Posterior vena cava (tissue), 2 donors: ENCODE data around the gene THOC1. TPM values are rescaled to one million over a fixed set of nuclear protein-coding genes. Genes with fewer than 3 reads are reported as not detected.

Experiments
- DNase-seq: peaks from one replicate; pipeline ENCODE4 v3.0.0-alpha.2; 2020; ENCODE audit warnings: low spot score
- intact Hi-C, 2 donors: fragments of 100-400 bp; cut with DNase I; formaldehyde crosslinking; loops; one replicate each; pipeline versions ENCODE4 v1.14.1 to v1.14.2; 2022 to 2023
- total RNA-seq, 2 donors: library from RNA; stranded (reverse); fragmentation: NEBNext Ultra II Directional; extraction: Animal tissue kit (Norgen Biotek cat#: 25700); gene quantifications; one replicate each; pipeline ENCODE4 v1.2.1, GENCODE V29; 2021
- donor health status: DM: yes; HTN: yes; CAD: no.
- donor health status: DM: yes; HTN: yes; CAD: no.

Gene THOC1
- total RNA-seq, 2 donors from 2014 or later, result 25.9 to 26.4 TPM

DNA sequence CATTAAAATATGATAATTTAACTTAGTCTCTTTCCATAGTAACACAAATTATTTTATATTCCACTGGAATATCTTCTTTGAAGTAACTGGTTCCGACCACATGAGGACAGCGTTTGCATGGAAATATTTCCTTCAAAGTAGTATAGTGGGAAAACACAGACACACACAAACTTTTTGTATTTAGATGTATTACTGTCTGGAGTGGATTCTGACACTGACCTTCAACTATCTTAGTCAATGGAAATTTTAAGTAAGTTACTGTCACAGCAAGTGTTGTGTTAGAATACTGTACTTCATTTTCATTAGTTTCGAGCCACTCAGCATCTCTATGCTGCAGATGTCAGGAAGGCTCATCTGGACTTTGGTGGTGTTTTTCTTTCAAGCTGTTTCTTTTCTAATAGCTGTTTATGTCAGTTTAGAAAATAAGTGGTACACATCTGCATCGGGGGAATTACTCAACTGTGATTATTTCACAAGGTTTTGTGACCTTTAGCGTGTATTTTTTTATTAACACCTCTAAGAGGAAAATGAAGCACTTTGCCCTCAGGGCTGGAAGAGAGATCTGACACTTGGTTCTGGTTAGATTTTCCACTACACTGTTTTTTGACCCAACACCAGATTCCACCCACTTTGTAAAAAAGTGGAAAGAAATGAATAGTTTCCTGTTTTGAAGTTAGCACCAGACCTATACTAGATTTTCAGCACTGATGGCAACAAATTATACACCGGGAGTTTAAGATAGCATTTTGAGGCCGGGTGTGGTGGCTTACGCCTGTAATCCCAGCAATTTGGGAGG lies 18.9 kb upstream of the THOC1 start:
- DNase-seq, result no peak
- intact Hi-C loops, result loop anchor here in 1 of 2 donors (10.0 kb wide), 1 partner anchor 328 kb away; no protein-coding TSS in a partner anchor

DNA sequence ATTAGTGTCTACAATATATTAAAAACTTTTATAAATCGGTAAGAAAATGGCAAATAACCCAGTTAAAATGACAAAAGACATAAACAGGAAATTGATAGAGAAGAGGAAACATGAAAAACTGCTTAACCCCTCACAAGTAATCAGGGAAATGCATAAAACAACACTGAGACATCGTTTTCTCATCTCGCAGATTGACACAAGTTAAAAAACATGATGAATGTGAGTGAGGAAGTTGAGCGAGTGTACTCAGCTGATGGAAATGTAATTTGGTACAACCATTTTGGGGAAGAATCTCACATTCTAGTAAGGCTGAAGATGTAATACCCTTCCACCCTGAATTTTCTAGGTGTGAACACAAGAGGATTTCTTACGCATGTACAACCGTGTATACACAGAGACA lies 18.0 kb upstream of the THOC1 start:
- no peak for DNase-seq
- intact Hi-C loops, result loop anchor here in 1 of 2 donors (10.0 kb wide), 1 partner anchor 329 kb away; no protein-coding TSS in a partner anchor

DNA sequence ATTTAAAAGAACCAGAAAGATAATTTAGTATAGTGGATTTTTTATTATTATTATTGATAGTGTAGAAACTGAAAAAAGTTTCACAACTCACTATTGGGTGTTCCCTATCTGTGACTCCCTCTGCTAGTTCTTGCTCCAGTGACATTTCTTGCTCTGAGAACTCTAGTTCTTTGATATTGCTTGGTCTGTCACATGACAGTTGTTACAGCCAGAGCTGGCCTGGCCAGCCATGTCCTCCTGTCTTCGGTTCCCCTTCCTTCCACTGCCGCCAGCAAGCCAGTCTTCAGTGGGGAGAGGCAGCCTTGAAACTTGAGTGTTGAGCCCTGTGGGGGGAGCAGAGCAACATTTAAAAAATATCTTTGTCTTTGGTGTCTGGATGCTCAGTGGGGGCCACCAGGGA lies 7.6 kb upstream of the THOC1 start:
- no peak for DNase-seq
- intact Hi-C loops, result no loop called here

DNA sequence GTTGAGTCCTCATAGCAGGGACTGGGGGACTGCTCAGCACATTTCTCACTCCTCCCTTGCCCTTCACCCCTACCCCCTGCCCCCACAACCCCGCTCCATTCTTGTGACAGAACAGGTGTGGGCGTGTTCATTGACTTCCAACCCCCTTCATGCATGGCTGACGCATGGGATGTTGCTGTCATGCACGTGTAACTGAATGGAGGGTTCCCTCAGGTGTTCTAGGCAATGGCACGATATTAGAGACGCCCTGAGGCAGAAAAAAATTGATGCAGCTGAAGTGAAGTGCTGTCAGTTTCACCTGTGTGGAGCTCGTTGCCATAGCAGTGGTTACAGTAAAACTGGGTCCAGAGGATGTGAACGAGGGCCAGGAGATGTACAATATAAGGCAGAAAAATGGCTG lies 6.5 kb upstream of the THOC1 start:
- intact Hi-C loops, result no loop called here
- no peak for DNase-seq

DNA sequence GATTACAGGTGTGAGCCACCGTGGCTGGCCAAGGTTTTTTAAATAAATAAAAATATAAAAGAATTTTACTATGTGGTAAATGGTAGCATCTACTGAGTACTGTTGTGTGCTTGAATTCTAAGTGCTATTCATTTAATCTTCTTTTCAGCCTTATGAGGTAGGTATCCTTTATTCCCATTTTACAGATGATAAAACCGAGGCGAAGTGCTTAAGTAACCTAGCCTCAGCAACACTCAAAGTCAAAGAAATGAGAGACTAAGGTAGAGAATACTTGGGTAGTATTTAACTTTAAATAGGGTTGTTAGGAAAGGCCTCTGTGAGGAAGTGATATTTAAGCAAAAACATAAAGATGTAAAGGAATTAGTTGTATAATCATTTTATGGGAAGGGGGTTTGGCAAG lies 5.7 kb upstream of the THOC1 start:
- intact Hi-C loops, result no loop called here
- no peak for DNase-seq

DNA sequence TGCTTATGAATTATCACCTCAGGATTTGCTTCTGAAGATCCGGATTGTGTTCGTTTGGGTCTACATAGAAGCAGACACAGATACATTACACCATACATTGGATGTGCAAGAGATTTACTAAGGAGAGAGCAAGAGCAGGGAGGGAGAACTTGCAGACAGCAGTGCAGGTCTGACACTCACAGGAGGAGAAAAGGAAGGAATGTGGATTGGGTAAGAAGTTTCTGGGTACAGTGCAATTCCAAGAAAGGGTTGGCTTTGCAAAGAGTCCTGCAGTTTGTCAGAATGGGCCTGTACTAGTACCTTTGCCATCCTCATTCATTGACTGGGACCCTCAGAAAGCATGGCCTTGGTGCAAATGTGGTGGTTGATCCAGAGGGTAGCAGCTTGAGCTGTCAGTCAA lies 4.8 kb upstream of the THOC1 start:
- intact Hi-C loops, result no loop called here
- DNase-seq, result no peak

DNA sequence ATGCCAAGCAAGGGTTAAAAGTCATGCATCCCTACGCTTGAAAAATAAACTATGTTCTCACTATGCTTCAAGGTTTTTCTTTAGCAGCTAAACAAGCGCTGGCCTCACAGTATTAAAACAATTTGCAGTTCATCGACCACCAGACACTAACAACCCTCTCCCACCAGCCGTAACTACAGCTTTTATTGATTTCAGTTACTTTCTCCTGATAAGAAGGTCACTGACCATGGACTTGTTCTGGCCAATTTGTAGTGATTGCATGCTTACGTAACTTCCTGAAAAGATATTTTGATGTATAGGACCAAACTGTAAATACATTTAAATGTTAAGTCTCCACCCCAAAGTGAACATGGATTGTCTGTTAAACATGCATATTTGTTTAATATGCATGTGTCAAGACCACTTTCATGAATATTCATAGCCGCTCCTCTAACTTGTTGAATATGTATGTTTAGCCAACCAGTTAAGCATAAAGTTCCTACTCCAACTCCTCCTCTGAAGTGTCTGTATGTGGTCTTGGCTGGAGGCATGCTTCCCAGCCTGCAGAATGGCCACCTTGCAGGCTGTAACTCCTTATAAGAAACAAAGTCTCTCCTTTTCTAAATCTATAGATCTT lies 1.7 kb upstream of the THOC1 start:
- DNase-seq, result no peak
- intact Hi-C loops, result no loop called here

DNA sequence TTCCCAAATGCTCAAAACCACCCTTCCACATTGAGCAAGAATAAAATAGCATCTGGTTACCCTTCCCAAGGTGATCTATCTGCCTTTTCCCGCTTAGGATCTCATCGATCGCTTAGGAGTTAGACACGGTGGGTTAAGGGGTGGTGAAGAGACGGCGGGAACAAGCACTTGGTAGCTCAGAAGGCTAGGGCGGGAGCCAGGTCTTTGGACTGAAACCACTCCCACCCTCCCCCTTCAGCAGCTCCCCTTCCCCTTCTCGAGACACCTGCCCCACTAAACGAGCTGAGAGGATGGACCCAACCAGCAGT lies 513 bp downstream of the THOC1 start:
- DNase-seq, result no peak
- intact Hi-C loops, result no loop called here

DNA sequence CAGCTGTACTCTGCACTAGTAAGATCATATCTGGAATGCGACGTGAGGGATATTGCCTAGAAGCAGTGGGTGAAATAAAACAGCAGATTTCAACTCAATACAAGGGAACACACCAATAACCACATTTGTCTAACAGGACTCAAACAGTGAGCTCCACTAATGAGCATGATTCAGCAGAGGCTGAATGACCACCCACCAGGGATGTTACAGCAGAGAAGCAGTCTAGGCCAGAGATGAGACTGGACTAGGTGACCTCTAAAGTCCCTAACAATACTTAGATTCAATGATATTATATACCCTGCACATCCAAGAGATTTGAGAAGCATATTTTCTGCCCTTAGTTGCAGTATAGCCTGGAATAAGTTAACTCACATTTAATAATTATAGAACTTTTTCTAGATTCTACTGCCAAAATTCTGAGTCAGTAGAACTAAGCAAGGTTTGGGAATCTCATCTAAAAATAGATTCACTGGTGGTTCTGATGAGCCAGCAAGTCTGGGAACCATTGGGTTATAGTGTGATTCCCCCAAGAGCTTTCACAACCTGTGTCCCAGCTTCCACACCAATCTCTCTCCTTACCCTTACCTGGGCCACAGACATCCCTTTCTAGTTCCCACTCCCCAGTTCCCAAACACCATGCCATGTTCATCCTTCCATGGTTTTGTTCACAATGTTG lies 6.3 kb downstream of the THOC1 start:
- intact Hi-C loops, result no loop called here
- no peak for DNase-seq

DNA sequence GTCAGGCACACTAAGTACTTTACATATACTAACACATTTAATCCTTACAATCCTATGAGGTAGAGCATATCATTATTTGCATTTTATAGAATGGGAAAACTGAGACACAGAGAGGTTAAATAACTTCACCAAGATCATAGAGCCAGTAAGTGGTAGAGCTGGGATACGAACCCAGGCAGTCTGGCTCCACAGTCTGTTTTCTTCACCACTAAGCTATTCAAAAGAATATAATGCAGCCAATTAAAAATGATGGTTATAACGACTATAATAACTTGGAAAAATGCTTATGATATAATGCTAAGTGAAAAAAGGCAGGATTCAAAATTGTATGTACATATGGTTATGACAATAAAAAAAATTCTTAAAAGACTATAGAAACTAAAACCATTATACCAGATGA lies 7.3 kb downstream of the THOC1 start:
- intact Hi-C loops, result no loop called here

DNA sequence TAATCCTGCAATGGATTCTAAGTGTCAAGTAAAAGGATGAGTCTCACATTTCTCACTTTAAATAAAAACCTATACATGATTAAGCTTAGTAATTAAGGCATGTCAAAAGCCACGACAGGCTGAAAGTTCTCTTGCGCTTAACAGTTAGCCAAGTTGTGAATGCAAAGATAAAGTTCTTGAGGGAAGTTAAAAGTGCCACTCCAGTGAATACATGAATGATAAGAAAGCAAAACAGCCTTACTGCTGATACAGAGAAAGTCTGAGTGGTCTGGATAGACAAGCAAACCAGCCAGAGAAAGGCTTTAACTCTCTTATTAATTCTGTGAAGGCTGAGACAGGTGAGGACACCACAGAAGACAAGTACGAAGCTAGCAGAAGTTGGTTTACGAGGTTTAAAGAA lies 12.7 kb downstream of the THOC1 start:
- intact Hi-C loops, result no loop called here
- no peak for DNase-seq

More for the DNA sequence above, 7.3 kb downstream of the THOC1 start:
- DNase-seq, result no peak

DNA sequence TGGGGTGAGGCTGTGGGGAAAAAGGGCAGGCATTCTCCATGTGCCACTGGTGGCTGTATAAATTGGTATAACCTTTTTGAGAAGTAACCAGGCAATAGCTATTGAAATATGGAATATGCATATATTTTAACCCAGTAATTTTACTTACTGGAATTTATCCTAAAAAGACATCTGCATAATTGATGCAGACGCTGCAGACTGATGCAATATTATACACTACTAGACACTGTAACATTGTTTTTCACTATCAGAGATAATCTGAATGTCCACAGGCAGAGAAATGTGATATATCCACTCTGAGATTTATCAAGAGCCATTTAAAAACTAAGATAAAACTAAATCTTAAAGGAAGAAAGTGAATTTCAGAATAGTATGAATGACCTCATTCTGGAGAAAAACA lies 14.7 kb downstream of the THOC1 start:
- no peak for DNase-seq
- intact Hi-C loops, result no loop called here

DNA sequence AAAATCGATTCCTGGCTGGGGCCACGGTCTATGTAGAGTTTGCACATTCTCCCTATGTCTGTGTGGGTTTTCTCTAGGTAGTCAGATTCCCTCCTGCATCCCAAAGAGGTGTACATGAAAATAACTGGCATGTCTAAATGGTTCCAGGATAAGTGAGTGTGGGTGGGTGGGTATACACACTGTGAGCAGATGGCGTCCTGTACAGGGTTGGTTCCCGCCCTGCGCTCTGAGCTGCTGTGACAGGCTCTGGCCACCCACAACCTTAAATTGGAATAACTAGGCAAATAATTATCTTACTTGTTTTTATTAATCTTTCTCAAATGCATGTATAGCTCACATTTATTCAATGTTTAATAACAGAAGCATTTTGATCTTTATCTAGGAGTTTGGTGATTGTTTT lies 16.3 kb downstream of the THOC1 start:
- no peak for DNase-seq

DNA sequence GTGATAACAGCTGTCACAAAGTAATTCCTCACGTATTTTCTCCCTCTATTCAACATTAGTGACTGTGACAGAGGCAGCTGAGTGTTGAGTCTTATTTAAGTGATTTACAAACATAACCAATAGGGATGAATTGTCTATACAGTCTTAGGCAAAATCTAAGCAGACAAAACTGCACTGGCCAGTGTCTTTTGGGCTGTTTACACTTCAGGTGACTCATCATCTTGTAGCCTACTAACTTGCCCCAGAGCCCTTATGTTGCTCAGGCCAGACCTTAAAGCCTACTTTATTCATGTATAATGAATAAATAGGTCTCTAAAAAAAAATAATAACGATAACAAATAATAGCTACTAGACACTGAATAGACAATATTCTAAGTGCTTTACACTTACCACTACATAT lies 17.2 kb downstream of the THOC1 start:
- intact Hi-C loops, result no loop called here
- DNase-seq, result no peak

More for the DNA sequence above, 16.3 kb downstream of the THOC1 start:
- intact Hi-C loops, result no loop called here

DNA sequence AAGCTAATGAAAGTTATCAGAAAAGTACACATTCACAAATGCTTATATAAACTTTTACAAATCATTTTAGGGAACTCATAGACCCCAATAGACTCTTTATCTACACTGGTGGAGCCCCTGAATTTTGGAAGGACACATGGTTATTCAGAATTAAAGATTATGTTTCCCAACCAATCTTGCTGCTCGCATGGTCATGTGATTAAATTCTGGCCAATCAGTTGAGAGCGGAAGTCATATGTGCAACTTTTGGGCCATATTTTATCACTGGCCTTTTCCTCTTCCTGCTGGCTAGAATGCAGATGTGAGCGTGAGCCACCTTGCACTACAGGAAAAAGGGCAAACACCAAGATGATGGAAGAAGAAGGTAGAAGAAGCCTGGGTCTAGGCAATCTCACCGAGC lies 19.8 kb downstream of the THOC1 start:
- no peak for DNase-seq
- intact Hi-C loops, result no loop called here

DNA sequence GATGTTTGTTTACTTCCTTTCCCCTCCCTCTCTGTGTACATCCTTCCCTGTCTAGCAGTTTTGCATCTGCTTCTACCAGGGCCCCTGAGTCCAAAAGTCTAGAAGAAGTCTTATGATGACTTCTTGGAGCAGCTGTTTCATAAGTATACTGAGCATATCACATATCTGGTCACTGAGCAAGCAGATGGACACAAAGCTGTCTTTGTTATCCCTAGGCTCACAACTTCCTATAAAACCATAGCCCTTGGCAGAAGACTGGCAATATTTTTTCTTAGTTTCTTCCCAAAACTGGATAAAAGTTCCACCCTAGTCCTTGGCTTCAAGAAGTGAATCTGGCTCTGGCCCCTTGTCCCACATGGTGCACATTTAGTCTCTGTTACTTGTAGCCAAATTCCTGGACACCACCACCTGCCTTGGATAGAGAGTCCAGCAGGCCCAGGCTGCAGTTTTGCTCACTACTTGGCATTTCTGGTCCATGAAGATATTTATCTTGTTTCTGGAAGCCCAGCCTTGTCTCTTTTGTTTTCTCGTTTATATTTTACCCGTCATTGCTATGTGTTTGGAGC lies 22.5 kb downstream of the THOC1 start:
- DNase-seq, result no peak
- intact Hi-C loops, result no loop called here

DNA sequence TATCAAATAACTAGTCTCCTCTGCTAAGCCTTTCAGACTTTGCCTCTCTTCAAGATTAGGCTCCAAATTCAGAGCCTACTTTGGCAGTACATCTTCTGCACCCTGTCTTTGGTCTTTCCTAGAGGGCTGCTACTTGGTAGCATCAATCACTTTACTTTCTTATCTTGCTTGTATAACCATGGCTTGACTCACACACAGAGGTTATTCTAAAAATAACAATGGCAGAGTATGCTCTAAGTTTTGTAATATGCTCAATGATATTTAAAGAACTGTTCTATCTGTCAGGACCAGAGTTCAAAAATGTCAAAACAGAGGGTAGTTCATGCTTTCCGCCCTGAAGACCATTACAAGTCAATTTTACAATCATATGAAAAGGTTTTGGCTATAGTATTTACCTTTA lies 27.7 kb downstream of the THOC1 start:
- no peak for DNase-seq
- intact Hi-C loops, result no loop called here

DNA sequence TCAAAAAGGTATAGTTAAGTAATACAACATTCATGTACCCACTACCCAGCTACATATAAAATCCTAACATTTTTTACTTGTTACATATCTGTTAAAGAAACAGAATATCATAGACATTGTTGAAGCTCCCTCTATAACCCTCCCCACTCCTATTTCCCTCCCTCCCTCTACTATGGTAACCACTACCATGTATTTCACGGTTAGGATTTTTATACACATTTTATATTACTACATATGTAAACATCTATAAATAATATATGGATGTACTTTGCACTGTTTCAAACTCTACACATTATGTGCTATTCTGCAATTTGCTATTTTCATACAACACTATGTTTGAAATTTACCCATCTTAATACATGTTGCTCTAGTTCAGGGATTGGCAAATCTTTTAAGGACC lies 36.3 kb downstream of the THOC1 start:
- intact Hi-C loops, result no loop called here
- DNase-seq, result no peak

DNA sequence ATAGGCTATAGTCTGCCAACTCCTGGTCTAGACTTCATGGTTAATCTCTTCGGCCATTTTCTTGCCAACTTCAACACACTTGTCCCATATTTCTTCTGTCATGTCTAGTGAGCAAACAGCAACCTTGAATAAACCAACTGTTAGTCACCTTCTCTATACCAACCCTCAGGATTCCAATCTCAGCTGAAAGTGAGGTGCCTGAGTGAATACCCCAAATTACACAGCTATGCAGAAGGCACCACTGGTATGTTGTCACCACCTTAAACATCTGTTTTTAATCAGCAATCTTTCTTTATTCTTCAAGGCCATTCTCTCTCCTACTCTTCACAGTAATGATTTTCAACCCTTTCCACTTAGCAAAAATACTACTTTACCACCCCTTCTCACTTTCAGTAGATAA lies 39.3 kb downstream of the THOC1 start:
- DNase-seq, result no peak
- intact Hi-C loops, result no loop called here

DNA sequence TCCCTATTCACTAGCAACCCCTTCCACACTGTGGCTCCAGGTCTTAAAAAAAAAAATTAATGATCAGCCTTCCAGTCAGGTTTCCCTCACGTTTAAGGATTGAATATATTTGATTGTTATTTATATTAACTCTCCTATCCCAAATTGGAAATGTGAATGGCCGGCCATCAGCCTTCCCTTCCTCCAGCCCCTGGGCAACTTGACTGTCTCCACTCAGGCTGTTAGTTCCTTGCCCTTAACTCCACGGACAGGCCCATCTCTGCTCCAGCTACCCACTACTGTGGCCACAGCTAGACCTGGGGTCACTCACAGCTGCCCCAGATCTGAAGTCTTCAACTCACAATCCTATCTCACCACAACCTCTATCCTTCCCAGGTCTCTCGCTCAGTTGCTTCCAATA lies 39.9 kb downstream of the THOC1 start:
- intact Hi-C loops, result no loop called here

More for the DNA sequence above, 39.9 kb downstream of the THOC1 start:
- no peak for DNase-seq
